C4-2B (cell line): Measurements from ENCODE around the gene SRSF4.

ENCODE experiments used
- H3K27ac ChIP-seq: fragments of 450-650 bp; 2 replicates; pipeline ENCODE4 v1.5.1; 2017
- ZFX ChIP-seq: fragments of 450-650 bp; IDR thresholded peaks from 2 replicates; pipeline ENCODE4 v1.6.1; 2017
- TF ChIP-seq, protein P1 (sequence below): fragments of 450-650 bp; conservative IDR thresholded peaks from 2 replicates; pipeline ENCODE4 v1.5.1; 2017; ENCODE audit warnings: mild to moderate bottlenecking

SRSF4 gene

GRCh38 chr1:29186707-29187106 lies 5.0 kb upstream of the SRSF4 start:
- TF ChIP-seq, protein P1, sequence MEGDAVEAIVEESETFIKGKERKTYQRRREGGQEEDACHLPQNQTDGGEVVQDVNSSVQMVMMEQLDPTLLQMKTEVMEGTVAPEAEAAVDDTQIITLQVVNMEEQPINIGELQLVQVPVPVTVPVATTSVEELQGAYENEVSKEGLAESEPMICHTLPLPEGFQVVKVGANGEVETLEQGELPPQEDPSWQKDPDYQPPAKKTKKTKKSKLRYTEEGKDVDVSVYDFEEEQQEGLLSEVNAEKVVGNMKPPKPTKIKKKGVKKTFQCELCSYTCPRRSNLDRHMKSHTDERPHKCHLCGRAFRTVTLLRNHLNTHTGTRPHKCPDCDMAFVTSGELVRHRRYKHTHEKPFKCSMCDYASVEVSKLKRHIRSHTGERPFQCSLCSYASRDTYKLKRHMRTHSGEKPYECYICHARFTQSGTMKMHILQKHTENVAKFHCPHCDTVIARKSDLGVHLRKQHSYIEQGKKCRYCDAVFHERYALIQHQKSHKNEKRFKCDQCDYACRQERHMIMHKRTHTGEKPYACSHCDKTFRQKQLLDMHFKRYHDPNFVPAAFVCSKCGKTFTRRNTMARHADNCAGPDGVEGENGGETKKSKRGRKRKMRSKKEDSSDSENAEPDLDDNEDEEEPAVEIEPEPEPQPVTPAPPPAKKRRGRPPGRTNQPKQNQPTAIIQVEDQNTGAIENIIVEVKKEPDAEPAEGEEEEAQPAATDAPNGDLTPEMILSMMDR, result no peak
- no peak for TF ChIP-seq ZFX
- H3K27ac ChIP-seq, result no peak overlapping the region

DNA sequence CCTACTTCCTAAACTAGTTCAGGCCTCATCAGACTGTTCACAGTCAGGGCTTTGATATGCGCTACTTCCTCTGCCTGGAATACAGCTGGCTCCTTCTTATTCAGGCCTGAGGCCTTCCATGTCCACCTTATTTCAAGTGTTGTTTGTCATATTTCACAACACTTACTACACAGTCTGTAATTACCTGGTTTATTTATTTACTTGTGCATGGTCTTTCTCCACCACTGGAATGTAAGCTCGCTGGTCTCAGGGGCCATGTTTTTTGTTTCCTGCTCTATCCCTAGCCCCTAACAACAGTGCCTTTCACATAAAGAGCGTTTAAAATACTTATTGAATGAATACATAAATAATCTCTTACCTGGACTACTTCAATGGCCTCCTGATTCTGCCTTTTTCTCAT lies 4.6 kb upstream of the SRSF4 start:
- no peak overlapping the region for H3K27ac ChIP-seq

GRCh38 chr1:29183287-29183686 lies 1.6 kb upstream of the SRSF4 start:
- TF ChIP-seq, protein P1, result no peak
- TF ChIP-seq ZFX, result no peak
- no peak overlapping the region for H3K27ac ChIP-seq

More for the DNA sequence above, 4.6 kb upstream of the SRSF4 start:
- TF ChIP-seq, protein P1, result no peak
- no peak for TF ChIP-seq ZFX

GRCh38 chr1:29180497-29181412 lies 945 bp downstream of the SRSF4 start:
- TF ChIP-seq, protein P1, result no peak
- no peak for TF ChIP-seq ZFX

DNA sequence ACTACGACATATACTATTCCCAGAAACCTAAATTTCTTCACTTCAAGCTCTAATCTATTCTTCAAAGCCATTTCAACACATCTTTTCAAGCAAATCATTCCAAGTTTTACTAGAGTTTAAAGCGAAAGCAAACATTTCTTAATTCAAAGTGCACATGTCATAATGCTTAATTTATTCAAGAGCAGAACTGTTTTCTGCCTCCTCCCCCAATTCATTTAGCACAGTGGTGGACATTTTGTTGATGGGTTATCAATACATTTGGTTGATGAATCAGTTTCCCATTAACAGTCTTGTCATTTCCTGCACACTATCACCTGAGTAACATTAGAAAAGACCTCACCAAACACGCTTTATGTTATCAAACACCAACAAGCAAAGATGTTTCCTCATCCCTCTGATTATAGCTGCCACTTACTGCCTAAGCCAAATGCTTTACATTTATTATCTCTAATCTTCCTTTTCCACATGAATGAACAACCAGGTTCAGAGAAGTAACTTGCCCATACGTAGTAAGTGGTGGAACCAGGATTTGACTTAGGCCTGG lies 2.0 kb downstream of the SRSF4 start:
- TF ChIP-seq, protein P1, result no peak
- TF ChIP-seq ZFX, result no peak
- H3K27ac ChIP-seq, result no peak overlapping the region

More at GRCh38 chr1:29180497-29181412, 945 bp downstream of the SRSF4 start:
- peak overlapping the region; percentile 98 for H3K27ac ChIP-seq

DNA sequence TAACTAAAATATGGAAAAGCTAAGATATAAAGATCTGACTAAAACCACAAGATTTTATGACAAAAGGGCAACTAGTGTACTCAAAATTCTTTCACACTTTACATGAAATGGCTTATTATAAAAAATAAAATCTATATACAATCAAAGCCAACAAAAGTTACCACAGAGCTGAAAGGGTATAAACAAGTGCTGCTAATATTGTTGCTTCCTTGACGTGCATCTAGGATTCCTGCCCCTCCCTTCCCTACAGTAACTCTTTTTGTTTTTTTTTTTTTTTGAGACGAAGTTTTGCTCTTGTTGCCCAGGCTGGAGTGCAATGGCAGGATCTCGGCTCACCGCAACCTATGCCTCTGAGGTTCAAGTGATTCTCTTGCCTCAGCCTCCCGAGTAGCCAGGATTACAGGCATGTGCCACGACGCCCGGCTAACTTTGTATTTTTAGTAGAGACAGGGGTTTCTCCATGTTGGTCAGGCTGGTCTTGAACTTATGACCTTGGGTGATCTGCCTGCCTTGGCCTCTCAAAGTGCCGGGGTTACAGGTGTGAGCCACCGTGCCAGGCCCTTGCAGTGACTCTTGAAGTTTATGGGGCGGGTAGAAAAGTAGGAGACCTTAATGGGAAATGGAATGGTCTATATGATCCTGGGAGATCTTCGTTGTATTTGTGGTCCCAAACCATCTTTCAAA lies 4.5 kb downstream of the SRSF4 start:
- TF ChIP-seq ZFX, result no peak
- no peak overlapping the region for H3K27ac ChIP-seq

GRCh38 chr1:29176576-29176975 lies 5.1 kb downstream of the SRSF4 start:
- TF ChIP-seq ZFX, result no peak
- TF ChIP-seq, protein P1, result no peak
- no peak overlapping the region for H3K27ac ChIP-seq
